ENCODE data around the gene IFITM2. TPM values are rescaled to one million over a fixed set of nuclear protein-coding genes. Genes with fewer than 3 reads are reported as not detected.

IFITM2 gene
- total RNA-seq, 4 donors from 2014 or later = 25.6 to 84.1 (median 45.1) TPM

- H3K27ac ChIP-seq = peak overlapping the region; percentile 75
- WGBS = 86% methylated on average over 4 of the region's 4 CpGs
- peaks cover 16% of the 10 kb centered on the region for H3K4me1 ChIP-seq
- TF ChIP-seq EP300 (IDR thresholded peaks at IDR 0.05) = no peak
- no peak for TF ChIP-seq POLR2AphosphoS5 (IDR thresholded peaks at IDR 0.05)
- TF ChIP-seq POLR2A (IDR thresholded peaks at IDR 0.05) = no peak
- TF ChIP-seq CTCF (IDR thresholded peaks at IDR 0.05) = no peak
- DNase-seq (ENCODE audit: low spot score in 2 of 2) = no peak
- no peaks in the 10 kb centered on the region for H3K36me3 ChIP-seq
- no peak overlapping the region for H3K4me3 ChIP-seq
- H3K27me3 ChIP-seq = no peaks in the 10 kb centered on the region
- no peaks in the 10 kb centered on the region for H3K9me3 ChIP-seq
These were observed 29.1 kb downstream of the IFITM2 start for GRCh38 chr11:336659-337198.

- no peak overlapping the region for H3K27ac ChIP-seq
- no peak for DNase-seq (ENCODE audit: low spot score in 2 of 2)
- H3K4me3 ChIP-seq = no peak overlapping the region
- no peaks in the 10 kb centered on the region for H3K36me3 ChIP-seq
- 93% methylated on average over 6 of the region's 6 CpGs for WGBS
- TF ChIP-seq EP300 (IDR thresholded peaks at IDR 0.05) (no peak), POLR2AphosphoS5 (IDR thresholded peaks at IDR 0.05) (no peak), CTCF (IDR thresholded peaks at IDR 0.05) (no peak)
- no peaks in the 10 kb centered on the region for H3K9me3 ChIP-seq
- peaks cover 19% of the 10 kb centered on the region for H3K4me1 ChIP-seq
- no peaks in the 10 kb centered on the region for H3K27me3 ChIP-seq
These were observed 30.1 kb downstream of the IFITM2 start for GRCh38 chr11:337711-338110.

GRCh38 chr11:339963-340362 lies 32.3 kb downstream of the IFITM2 start:
- H3K4me1 ChIP-seq = peaks cover 16% of the 10 kb centered on the region
- H3K36me3 ChIP-seq = no peaks in the 10 kb centered on the region
- H3K27me3 ChIP-seq = no peaks in the 10 kb centered on the region
- no peaks in the 10 kb centered on the region for H3K9me3 ChIP-seq
- no peak overlapping the region for H3K27ac ChIP-seq
- TF ChIP-seq POLR2AphosphoS5 (IDR thresholded peaks at IDR 0.05) = no peak
- no peak for TF ChIP-seq CTCF (IDR thresholded peaks at IDR 0.05)
- no peak for TF ChIP-seq POLR2A (IDR thresholded peaks at IDR 0.05)
- TF ChIP-seq EP300 (IDR thresholded peaks at IDR 0.05) = no peak
- no peak for DNase-seq (ENCODE audit: low spot score in 2 of 2)
- WGBS = 96% methylated on average over 2 of the region's 2 CpGs
- H3K4me3 ChIP-seq = no peak overlapping the region

- peaks cover 9% of the 10 kb centered on the region for H3K4me1 ChIP-seq
- H3K27ac ChIP-seq = no peak overlapping the region
- 81% methylated on average over 4 of the region's 5 CpGs for WGBS
- H3K36me3 ChIP-seq = no peaks in the 10 kb centered on the region
- DNase-seq (ENCODE audit: low spot score in 2 of 2) = no peak
- no peak overlapping the region for H3K4me3 ChIP-seq
- no peak for TF ChIP-seq POLR2A (IDR thresholded peaks at IDR 0.05)
- no peak for TF ChIP-seq CTCF (IDR thresholded peaks at IDR 0.05)
- TF ChIP-seq POLR2AphosphoS5 (IDR thresholded peaks at IDR 0.05) = no peak
- no peak for TF ChIP-seq EP300 (IDR thresholded peaks at IDR 0.05)
- no peaks in the 10 kb centered on the region for H3K9me3 ChIP-seq
- no peaks in the 10 kb centered on the region for H3K27me3 ChIP-seq
These were observed 33.2 kb downstream of the IFITM2 start for GRCh38 chr11:340539-341512.

- Histone ChIP-seq H3K4me3 (no peak overlapping the region), H3K27me3 (no peaks in the 10 kb centered on the region), H3K4me1 (peaks cover 8% of the 10 kb centered on the region), H3K36me3 (no peaks in the 10 kb centered on the region), H3K9me3 (no peaks in the 10 kb centered on the region), H3K27ac (peak overlapping the region; percentile 38)
- no peak for TF ChIP-seq POLR2A (IDR thresholded peaks at IDR 0.05)
- TF ChIP-seq POLR2AphosphoS5 (IDR thresholded peaks at IDR 0.05) = no peak
- no peak for TF ChIP-seq CTCF (IDR thresholded peaks at IDR 0.05)
- TF ChIP-seq EP300 (IDR thresholded peaks at IDR 0.05) = no peak
- WGBS = 32% methylated on average over 3 of the region's 3 CpGs
- DNase-seq (ENCODE audit: low spot score in 2 of 2) = no peak
These were observed 34.7 kb downstream of the IFITM2 start for GRCh38 chr11:342328-342727.
